NCI-H146 treated with DMSO at 0.1 percent for 48 hours (cell line): ENCODE measurements around the gene LAMA3.
"Not testable (repeated sequence)": the region's sequence is repeated elsewhere in the genome, so short reads cannot be mapped to it uniquely, and the experiment has no call there.

Experiments
- DNase-seq: peaks from one replicate; lab custom pipeline; 2025; ENCODE audit not compliant: unreplicated experiment; lab: John Stamatoyannopoulos, UW

Gene LAMA3

GRCh38 chr18:23703057-23703986, 14.1 kb downstream of the LAMA3 start:
- peak; percentile 67 for DNase-seq

GRCh38 chr18:23703987-23704384, 14.7 kb downstream of the LAMA3 start:
- DNase-seq: no peak

GRCh38 chr18:23704806-23705205, 15.6 kb downstream of the LAMA3 start:
- DNase-seq: no peak

- DNase-seq: no peak
These were observed 17.9 kb downstream of the LAMA3 start for GRCh38 chr18:23706971-23707640.

- no peak for DNase-seq
These were observed 20.8 kb downstream of the LAMA3 start for GRCh38 chr18:23710068-23710527.

- DNase-seq: no peak
These were observed 21.7 kb downstream of the LAMA3 start for GRCh38 chr18:23710946-23711345.

- DNase-seq: no peak
These were observed 22.2 kb downstream of the LAMA3 start for GRCh38 chr18:23711426-23711825.

DNA sequence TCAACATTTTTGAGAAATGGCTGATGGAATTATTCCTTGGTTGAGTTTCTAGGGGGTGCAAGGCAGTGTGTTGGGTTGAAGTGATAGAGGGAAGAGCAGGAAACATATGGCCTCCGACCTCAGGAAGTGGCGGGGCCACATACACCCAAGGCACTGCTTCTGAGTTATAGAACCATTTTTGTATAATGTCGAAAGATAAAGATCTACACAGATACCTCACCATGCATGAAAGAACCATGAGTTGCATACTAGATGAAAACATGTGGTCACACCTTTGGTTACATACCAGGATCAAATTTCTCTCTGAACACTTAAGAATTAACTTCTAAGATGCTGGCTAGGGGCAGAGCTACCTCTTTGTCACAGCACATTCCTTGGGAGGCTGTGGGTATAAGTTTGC, 23.2 kb downstream of the LAMA3 start:
- DNase-seq: no peak

GRCh38 chr18:23714576-23714975, 25.3 kb downstream of the LAMA3 start:
- DNase-seq: no peak

GRCh38 chr18:23716079-23716478, 26.8 kb downstream of the LAMA3 start:
- DNase-seq: not testable (repeated sequence)

DNA sequence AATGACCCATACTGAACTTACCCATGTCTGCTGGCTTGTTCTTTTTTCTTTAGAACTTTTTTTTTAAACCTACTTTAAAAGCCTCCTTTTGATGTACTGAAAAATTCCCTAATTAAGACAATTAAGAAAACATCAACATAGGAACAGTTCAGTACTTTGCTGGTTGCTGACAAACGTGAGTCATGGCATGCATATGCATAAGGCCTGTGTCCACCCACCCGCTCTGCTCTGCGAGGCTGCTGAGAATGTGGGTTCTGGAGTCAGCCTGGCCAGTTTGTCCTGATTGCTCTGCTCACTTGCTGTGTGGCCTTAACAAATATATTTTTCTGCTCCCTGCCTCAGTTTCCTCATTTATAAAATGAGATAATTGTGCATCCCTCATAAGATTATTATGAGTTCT, 27.3 kb downstream of the LAMA3 start:
- DNase-seq: no peak

DNA sequence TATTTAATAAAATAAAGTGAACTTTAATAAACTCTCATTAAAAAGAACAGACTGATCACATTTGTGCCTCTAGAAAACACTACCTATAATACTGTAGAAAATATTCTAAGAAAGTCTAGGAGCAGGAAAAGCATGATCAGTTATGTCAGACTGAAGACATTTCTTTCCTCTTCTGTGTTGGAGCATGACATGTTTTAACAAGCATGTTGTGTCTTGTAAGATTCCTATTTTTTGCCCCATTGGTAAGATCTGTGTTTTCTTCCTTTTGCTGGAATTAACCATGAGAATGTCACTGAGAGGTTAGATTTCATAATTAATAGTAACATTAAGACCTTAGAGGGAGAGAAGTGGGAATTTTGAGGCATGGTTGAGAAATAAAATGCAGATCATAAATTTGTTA, 27.7 kb downstream of the LAMA3 start:
- DNase-seq: no peak

DNA sequence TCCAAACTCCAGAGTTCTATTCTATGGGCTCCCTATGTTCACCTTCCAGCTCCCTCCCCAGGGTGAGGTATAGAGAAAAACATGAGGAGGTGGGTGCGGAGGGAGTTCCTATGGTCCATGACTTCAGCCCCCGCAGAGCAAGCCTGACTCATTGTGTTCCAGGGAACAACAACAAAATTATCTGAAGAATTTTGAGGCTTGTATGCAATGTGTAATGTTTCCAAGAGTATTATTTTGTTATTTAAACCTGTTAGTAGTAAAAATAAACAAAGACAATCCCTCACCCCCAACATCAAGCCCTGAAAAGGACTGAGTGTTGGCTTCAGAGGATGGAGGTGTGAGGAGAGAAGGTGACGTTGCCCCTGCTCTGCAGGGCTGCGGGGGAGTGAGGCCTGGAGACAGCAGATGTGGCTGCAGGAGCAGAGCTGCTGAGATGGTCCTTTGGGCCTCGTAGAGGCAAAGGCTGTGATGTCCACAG, 29.0 kb downstream of the LAMA3 start:
- no peak for DNase-seq

GRCh38 chr18:23718731-23719130, 29.5 kb downstream of the LAMA3 start:
- DNase-seq: no peak

DNA sequence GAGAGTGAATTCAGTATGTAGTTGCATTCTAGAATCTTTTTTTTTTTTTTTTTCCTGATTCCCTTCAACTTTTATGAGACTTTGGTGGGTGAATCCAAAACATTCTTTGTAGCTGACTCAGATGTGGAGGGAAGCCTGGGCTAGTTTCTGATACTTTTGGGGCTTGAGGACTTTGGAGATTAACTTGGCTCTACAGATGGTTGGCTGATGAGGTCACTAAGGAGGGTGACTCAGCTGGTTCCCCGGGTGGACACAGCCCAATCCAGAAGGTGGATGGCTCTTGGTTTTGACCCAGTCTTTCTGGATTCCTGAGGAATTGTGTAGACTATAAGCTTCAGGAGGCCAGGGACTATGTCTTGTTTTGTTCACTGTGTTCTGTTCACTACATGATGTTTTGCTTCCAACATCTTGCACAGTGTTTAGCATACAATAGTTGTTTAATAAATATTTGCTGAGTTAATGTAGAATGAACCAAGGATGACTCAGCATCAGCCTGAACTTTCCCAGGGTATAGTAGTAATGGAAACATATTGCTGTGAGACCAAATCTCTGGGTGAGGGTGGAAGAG, 30.5 kb downstream of the LAMA3 start:
- DNase-seq: no peak

DNA sequence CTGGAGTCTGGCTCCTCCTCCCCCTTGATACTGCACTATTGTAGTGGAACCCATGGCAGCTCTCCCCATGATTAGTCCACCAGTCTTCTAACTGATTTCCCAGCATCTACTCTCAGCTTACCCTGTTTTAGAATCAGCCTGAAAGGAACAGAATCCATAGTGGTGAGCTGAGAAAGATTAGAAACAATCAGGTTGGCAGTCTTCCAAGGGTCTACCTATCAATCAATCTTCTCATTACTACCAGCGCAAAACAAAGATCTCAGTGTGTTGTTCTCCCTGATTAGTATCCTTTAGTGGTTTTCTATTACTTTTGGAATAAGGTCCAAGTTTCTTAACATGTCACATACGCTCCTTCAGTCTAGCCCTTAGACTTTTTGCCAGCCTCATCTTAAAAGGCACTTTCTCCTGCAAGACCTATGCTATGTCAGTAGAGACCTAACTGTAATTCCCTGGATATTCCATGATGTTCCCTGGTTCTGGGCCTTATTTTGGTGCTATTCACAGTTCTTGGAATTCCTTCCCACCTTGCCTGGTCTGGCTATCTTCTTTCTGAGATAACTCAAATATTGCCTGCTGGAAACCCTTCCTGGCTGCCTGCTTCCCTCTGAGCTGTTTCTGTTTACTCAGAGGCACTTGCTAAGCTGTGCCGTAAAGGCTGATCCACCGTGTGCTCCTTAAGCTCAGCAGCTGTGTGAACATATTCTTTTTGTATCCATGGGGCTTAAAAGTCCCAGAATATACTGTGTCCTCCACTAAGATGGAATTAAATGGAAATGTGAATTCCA, 32.6 kb downstream of the LAMA3 start:
- peak; percentile 48 for DNase-seq

- DNase-seq: no peak
These were observed 33.4 kb downstream of the LAMA3 start for GRCh38 chr18:23722646-23723045.

- no peak for DNase-seq
These were observed 33.9 kb downstream of the LAMA3 start for GRCh38 chr18:23723121-23723520.

GRCh38 chr18:23724681-23725080, 35.4 kb downstream of the LAMA3 start:
- no peak for DNase-seq

DNA sequence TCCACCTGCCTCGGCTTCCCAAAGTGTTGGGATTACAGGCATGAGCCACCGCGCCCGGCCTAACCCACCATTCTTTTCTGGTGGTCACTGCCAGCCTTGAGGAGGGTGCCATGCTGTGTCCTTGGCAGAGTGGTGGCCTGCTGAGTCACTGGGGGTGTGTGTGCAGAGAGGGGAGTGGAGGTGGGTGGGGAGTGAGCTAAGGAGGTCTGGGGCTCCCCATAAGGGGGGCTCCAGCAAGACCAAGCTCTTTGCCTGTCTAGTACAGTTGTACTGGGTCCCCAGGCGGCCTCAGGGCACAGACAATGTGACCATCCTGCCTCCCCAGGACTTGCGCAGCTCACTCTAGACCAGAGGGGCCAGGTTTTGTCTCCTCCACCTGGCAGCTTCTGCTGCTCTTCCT, 36.1 kb downstream of the LAMA3 start:
- DNase-seq: no peak
